ENCODE results near the gene NOP10.
"Not testable (repeated sequence)": the region's sequence is repeated elsewhere in the genome, so short reads cannot be mapped to it uniquely, and the experiment has no call there.

NOP10 gene

GRCh38 chr15:34358367-34358766, 15.4 kb upstream of the NOP10 start:
- no peak for DNase-seq

- DNase-seq, result no peak
These were observed 14.7 kb upstream of the NOP10 start for GRCh38 chr15:34357653-34358052.

GRCh38 chr15:34355241-34355640, 12.3 kb upstream of the NOP10 start:
- DNase-seq, result no peak

DNA sequence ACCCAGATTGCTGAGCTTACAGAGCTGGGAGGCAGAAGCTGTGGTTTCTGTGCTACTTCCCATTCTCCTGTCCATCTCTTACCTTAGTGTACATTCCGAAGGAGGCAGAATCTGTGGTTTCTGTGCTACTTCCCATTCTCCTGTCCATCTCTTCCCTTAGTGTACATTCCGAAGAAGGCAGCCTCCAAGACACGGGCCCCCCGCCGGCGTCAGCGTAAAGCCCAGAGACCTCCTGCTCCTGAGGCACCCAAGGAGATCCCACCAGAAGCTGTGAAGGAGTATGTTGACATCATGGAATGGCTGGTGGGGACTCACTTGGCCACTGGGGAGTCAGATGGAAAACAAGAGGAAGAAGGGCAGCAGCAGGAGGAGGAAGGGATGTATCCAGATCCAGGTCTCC, 11.3 kb upstream of the NOP10 start:
- DNase-seq, result no peak

DNA sequence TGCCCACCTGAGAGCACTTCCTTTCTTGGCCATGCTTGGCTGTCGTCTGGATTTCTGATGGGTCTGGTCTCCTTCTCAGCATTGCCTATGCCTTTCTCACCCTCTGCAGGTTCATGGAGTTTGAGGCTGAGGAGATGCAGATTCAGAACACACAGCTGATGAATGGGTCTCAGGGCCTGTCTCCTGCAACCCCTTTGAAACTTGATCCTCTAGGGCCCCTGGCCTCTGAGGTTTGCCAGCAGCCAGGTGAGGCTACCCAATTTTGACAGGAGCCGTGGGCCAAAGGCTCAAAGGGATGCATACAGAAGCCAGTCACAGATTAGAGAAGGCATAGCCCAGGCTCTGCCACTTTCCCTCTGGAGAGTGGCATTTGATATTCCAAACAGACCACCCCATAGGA, 10.7 kb upstream of the NOP10 start:
- no peak for DNase-seq

DNA sequence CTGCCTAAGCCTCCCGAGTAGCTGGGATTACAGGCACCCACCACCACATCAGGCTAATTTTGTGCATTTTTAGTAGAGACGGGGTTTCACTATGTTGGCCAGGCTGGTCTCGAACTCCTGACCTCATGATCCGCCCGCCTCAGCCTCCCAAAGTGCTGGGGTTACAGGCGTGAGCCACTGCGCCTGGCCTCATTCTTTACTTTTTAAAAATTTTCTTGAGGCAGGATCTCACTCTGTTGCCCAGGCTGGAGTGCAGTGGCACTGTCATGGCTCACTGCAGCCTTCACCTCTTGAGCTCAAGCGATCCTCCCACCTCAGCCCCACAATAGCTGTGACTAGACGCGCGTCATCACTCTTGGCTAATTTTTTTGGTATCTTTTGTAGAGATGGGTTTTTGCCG, 10.1 kb upstream of the NOP10 start:
- not testable (repeated sequence) for DNase-seq

DNA sequence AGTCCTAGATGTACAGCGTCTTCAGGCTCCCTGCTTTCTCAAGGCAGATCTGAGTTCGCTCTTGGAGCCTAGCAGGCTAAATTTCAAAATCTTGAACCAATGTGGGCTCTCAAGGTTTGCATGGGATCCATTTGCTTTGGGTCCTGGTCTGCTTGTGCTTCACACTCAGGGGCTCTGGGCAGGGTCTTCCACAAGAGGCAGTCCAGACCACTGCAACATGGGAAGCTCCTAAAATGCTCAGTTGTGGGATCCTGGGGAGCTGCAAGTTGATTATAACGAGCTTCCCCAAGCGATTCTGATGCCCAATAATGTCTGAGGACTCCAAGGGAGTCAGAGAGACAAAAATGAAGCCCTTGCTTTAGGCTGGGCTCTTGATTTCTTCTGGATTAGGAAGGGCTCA, 6.8 kb upstream of the NOP10 start:
- no peak for DNase-seq

- no peak for DNase-seq
These were observed 5.9 kb upstream of the NOP10 start for GRCh38 chr15:34348735-34349300.

DNA sequence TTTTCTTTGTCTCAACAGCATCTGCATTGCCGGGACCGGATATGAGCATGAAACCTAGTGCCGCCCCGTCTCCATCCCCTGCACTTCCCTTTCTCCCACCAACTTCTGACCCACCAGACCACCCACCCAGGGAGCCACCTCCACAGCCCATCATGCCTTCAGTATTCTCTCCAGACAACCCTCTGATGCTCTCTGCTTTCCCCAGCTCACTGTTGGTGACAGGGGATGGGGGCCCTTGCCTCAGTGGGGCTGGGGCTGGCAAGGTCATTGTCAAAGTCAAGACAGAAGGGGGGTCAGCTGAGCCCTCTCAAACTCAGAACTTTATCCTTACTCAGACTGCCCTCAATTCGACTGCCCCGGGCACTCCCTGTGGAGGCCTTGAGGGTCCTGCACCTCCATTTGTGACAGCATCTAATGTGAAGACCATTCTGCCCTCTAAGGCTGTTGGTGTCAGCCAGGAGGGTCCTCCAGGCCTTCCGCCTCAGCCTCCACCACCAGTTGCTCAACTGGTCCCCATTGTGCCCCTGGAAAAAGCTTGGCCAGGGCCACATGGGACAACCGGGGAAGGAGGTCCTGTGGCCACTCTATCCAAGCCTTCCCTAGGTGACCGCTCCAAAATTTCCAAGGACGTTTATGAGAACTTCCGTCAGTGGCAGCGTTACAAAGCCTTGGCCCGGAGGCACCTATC, 5.2 kb upstream of the NOP10 start:
- DNase-seq, result no peak

DNA sequence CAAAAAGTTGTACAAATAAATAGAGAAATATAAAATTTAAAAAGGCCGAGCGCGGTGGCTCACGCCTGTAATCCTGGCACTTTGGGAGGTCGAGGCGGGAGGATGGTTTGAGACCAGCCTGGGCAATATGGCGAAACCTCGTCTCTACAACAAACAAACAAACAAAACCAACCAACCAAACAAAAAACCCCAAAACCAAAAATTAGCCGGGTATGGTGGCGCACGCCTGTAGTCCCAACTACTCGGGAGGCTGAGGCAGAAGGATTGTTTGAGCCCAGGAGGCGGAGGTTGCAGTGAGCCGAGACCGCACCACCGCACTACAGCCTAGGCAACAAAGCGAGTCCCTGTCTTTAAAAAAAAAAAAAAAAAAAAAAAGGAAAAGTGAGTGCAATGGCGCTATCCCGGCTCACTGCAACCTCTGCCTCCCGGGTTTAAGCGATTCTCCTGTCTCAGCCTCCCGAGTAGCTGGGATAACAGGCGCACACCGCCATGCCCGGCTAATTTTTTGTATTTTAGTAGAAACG, 661 bp downstream of the NOP10 start:
- DNase-seq, result not testable (repeated sequence)

DNA sequence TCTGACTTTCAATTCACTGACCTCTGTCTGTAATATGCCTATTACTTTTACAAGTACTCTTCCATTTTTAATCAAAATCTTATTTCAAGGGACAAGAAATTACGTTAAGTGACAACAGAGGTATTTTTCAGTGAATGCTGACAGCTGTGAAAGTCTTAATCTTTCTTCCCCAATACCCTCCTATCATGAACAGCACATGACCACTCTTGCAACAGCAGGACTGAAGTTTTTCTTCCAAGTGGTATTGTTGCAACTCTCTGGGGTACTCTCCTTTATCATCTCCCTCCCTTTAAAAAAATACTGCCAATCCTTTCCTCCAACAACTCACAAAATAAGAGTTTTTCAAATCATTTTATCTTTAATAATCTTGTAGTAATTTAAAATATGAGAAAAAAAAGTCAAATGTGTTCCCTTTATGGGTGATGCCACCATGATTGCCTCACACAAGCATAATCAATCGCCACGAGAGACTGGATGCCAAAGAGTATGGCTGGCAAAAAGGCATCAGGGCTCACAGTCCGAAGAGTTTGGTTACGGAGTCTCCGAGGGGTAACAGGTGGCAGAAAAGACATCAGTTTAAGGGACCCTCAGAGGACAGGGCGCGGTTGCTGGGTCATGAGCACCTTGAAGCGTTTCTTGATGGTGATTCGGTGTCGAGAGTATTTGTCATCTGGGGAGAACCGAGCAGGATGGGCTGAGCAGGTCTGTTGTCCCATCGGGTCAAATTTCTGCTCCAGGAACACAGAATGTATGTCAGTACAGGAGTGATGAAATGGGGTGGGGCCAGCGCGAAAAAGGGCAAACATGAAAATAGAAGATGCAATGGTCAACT, 1.3 kb downstream of the NOP10 start:
- no peak for DNase-seq

DNA sequence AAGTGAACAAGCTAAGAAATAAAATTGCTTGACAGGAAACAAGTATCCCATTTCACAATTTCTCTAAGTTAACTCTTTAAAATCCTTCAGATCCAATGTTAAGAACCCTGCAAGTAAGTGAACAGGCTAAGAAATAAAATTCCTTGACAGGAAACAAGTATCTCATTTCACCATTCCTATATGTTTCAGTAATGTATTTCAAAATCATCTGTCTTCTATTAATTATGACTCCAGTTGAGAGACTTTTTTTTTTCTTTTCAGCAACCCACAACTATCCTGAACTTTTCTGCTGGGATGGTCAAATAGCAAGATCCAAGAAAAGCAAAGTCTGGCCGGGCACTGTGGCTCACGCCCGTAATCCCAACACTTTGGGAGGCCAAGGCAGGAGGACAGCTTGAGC, 3.0 kb downstream of the NOP10 start:
- no peak for DNase-seq

- DNase-seq, result no peak
These were observed 4.6 kb downstream of the NOP10 start for GRCh38 chr15:34338347-34338746.

GRCh38 chr15:34337557-34338306, 5.2 kb downstream of the NOP10 start, which contains the start of gene SLC12A6:
Gene SLC12A6 (minus strand): TSS chr15:34337781. CDS start chr15:34336680, 1,101 bp downstream.
- DNase-seq, result peak; percentile 83

DNA sequence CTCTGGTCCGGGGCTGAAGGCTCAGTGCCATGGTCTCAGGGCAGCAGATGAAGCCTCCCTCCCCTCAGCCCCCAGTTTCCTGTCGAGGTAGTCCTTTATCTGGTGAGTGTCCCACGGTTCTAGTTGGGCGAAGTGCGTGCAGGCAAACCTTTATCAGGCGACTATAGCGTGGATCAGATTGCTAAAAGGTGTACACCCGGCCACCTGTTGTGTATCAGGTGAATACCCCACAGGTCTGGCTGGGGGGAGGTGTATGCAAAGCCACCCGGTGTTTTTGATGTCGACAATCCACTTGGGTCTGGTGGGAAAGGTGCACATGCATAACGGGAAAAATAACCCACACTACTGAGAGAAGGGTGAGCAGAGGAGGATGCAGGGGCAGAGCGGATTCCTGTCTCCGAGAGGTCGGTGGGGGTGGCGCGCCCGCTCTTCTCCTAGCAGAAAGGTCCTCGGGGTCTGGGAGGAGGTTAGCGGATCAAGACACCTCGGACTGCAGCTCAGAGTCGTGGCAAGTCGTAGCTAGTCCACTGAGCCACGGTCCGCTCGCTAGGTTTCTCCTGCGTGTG, 5.9 kb downstream of the NOP10 start:
- DNase-seq, result peak; percentile 24

- no peak for DNase-seq
These were observed 6.5 kb downstream of the NOP10 start for GRCh38 chr15:34336231-34336990.

DNA sequence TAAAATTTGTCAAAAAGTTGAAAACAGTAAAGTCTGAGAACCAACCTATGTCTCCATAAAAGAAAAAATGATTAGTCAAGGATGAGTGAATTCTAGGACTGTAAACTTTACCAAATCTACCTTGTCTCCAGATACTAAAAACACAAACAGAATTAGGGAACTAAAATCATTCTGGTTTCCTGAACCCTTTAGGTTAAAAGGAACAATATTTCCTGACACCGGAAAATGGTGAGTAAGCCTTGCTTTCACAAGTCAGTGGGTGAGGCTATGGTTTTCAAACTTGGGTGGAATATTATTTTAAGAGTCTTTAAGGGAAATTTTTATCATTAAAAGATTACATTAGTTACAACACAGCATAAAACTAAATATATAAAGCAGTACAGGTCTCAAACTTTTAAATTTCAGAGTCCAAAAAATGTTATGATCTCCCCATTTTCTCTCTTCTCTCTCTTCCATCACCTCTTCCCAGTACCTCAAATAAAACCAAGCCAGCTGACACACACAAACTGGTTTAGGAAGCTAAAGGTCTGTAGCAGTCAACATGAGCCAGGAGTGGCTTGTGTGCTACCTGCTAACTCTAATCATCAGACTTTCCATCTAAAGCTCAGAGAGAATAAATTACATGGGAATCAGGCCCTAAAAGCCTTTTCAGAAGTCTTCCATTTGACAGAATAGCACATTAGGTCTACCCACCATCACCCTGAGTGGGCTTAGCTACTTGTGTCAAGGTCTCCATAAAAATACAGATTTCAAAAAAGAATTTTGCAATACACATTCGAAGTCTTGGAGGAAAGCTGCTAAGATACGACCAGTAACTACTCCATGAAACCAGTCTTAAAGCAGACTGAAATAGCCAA, 7.5 kb downstream of the NOP10 start:
- no peak for DNase-seq

DNA sequence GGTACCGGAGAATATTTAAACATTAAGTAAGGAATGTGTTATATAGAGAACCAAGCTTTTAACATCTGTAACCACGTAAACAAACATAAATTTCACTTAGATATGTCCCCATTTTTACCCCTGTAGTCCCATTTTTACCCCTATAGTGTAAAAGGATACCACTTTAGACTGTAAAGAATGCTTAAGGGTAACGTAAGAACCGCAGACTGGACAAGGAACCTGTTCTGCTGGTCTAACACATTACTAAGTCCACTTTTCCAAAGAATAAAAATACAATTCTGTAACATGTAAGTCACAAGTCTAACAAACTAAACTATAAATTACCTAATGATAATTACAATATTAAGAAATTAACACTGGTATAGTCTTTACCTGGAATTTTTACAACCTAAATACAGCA, 8.3 kb downstream of the NOP10 start:
- no peak for DNase-seq

DNA sequence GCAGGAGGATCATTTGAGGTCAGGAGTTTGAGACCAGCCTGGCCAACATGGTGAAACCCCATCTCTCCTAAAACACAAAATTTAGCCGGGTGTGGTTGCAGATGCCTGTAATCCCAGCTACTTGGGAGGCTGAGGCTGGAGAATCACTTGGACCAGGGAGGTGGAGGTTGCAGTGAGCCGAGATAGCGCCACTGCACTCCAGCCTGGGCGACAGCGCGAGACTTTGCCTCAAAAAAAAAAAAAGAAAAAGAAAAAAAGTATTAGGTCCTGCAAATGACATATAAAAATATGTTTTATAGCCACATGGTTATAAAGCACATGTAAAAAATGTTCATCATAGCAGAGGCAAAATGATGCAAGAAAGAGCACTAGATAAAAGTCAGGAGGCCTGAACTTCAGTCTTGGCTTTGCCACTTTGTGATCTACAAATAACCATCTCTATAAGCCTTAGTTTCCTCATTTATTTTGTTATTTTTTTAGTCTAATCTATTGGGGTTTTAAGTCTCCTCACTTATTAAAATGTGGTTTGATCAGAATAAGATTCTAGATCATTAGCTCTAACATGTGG, 10.3 kb downstream of the NOP10 start:
- DNase-seq, result no peak

DNA sequence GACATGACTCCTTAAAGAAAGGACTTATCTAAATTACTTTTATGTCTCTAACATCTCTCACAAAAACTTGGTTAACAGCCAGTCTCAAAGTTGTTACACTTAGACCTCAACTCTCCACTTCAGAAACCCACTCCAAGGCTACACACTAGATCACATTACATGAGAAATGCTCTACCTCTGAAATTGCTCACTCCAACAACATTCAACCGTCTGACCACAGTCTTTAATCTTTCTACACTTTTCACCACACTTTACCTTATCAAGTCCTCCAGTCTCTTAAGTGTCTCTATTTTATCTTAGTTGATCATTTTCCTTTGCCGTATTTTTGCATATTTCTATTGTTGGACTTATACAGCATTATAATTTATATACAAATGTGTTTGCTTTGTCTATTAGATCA, 11.1 kb downstream of the NOP10 start:
- no peak for DNase-seq

DNA sequence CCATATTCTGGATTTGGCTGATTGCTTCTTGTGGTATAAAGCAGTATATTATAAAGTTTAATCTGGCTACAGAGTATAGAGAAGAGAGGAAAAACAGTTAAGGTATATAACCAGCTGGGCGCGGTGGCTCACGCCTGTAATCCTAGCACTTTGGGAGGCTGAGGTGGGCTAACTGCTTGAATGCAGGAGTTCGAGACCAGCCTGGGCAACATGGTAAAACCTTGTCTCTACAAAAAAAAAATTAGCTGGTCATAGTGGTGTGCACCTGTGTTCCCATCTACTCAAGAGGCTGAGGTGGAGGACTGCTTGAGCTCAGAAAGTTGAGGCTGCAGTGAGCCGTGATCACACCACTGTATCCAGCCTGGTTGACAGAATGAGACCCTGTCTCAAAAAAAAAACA, 12.7 kb downstream of the NOP10 start:
- no peak for DNase-seq
